DOHH2 (cell line): ENCODE results near the gene TDRD10.

Source experiments
- H3F3A ChIP-seq: fragments of 200-600 bp; sonication (generic), shearing (Covaris generic); 2 replicates; pipeline ENCODE4 v1.6.0; 2016; ENCODE audit warnings: antibody characterized with exemption, mild to moderate bottlenecking; ENCODE audit not compliant: control insufficient read depth, insufficient read depth
- H3K27ac ChIP-seq: fragments of 200-600 bp; sonication (generic); 2 replicates; pipeline ENCODE4 v1.5.1; 2014; ENCODE audit warnings: low read depth, mild to moderate bottlenecking, low read length, moderate library complexity
- H3K27me3 ChIP-seq: fragments of 200-600 bp; sonication (generic); 2 replicates; pipeline ENCODE4 v1.6.1; 2014; ENCODE audit warnings: mild to moderate bottlenecking, low read length, mixed read lengths; ENCODE audit not compliant: control insufficient read depth
- H3K36me3 ChIP-seq: fragments of 200-600 bp; sonication (generic); 2 replicates; pipeline ENCODE4 v1.6.1; 2014; ENCODE audit warnings: mild to moderate bottlenecking, low read length, moderate library complexity, mixed read lengths; ENCODE audit not compliant: control insufficient read depth
- H3K4me1 ChIP-seq: fragments of 200-600 bp; sonication (generic); 2 replicates; pipeline ENCODE4 v1.6.1; 2014; ENCODE audit warnings: mild to moderate bottlenecking, low read length, mixed read lengths; ENCODE audit not compliant: control insufficient read depth
- H3K4me2 ChIP-seq: fragments of 200-600 bp; sonication (generic); 2 replicates; pipeline ENCODE4 v1.6.0; 2014; ENCODE audit warnings: mild to moderate bottlenecking, low read length, moderate library complexity
- H3K4me3 ChIP-seq: fragments of 200-600 bp; sonication (generic); 2 replicates; pipeline ENCODE4 v1.5.1; 2014; ENCODE audit warnings: mild to moderate bottlenecking, low read length, mixed read lengths
- H3K79me2 ChIP-seq: fragments of 200-600 bp; sonication (generic); 2 replicates; pipeline ENCODE4 v1.6.1; 2014; ENCODE audit warnings: mild to moderate bottlenecking, low read length, mixed read lengths; ENCODE audit not compliant: control insufficient read depth
- H3K9me2 ChIP-seq: fragments of 200-600 bp; sonication (generic); replicated peaks from 2 replicates; pipeline ENCODE4 v1.6.1; 2014; ENCODE audit warnings: mild to moderate bottlenecking, low read length, mixed read lengths; ENCODE audit not compliant: control insufficient read depth
- H3K9me3 ChIP-seq: fragments of 200-600 bp; sonication (generic); 2 replicates; pipeline ENCODE4 v1.6.1; 2014; ENCODE audit warnings: antibody characterized with exemption, low read length, mixed read lengths; ENCODE audit not compliant: control insufficient read depth, insufficient read depth
- H4K20me1 ChIP-seq: fragments of 200-600 bp; sonication (generic); 2 replicates; pipeline ENCODE4 v1.6.0; 2014; ENCODE audit warnings: low read depth, mild to moderate bottlenecking, antibody characterized with exemption, low read length, moderate library complexity; ENCODE audit not compliant: control insufficient read depth, insufficient read depth
- CTCF ChIP-seq: fragments of 200-600 bp; sonication (generic); IDR thresholded peaks from one replicate; pipeline ENCODE4 v1.5.1; 2014; ENCODE audit warnings: antibody characterized with exemption, mild to moderate bottlenecking, low read depth, low read length; ENCODE audit not compliant: poor library complexity, severe bottlenecking
- EZH2phosphoT487 ChIP-seq: fragments of 200-600 bp; sonication (generic); IDR thresholded peaks from 2 replicates; pipeline ENCODE4 v1.6.1; 2017; ENCODE audit warnings: borderline replicate concordance, mild to moderate bottlenecking, antibody characterized with exemption, low read length, moderate library complexity, mixed read lengths

TDRD10 gene

GRCh38 chr1:154536570-154536969, 34.6 kb downstream of the TDRD10 start:
- no peak for TF ChIP-seq EZH2phosphoT487
- TF ChIP-seq CTCF: no peak
- no peaks in the 10 kb centered on the region for H3F3A ChIP-seq

GRCh38 chr1:154539486-154540483, 37.8 kb downstream of the TDRD10 start:
- Histone ChIP-seq H3K27me3 (peaks cover 18% of the 10 kb centered on the region; the same call in 1 of the 2 replicates), H3K27ac (no peak overlapping the region)

More at GRCh38 chr1:154536570-154536969, 34.6 kb downstream of the TDRD10 start:
- Histone ChIP-seq H3K9me2 (no peaks in the 10 kb centered on the region), H3K4me2 (no peak overlapping the region), H3K79me2 (no peaks in the 10 kb centered on the region), H3K4me3 (no peak overlapping the region), H3K27ac (no peak overlapping the region), H3K27me3 (peaks cover 11% of the 10 kb centered on the region; the same call in 1 of the 2 replicates), H3K4me1 (no peaks in the 10 kb centered on the region), H4K20me1 (no peaks in the 10 kb centered on the region), H3K36me3 (no peaks in the 10 kb centered on the region), H3K9me3 (no peaks in the 10 kb centered on the region)

GRCh38 chr1:154541231-154541630, 39.2 kb downstream of the TDRD10 start:
- no peaks in the 10 kb centered on the region for H3K4me1 ChIP-seq
- no peaks in the 10 kb centered on the region for H4K20me1 ChIP-seq
- H3F3A ChIP-seq: no peaks in the 10 kb centered on the region
- no peaks in the 10 kb centered on the region for H3K79me2 ChIP-seq
- no peaks in the 10 kb centered on the region for H3K9me2 ChIP-seq
- peaks cover 15% of the 10 kb centered on the region; the same call in 1 of the 2 replicates for H3K27me3 ChIP-seq
- H3K9me3 ChIP-seq: no peaks in the 10 kb centered on the region
- no peak for TF ChIP-seq CTCF
- TF ChIP-seq EZH2phosphoT487: no peak
- no peak overlapping the region for H3K4me2 ChIP-seq
- no peak overlapping the region for H3K4me3 ChIP-seq
- no peak overlapping the region for H3K27ac ChIP-seq
- no peaks in the 10 kb centered on the region for H3K36me3 ChIP-seq

More at GRCh38 chr1:154539486-154540483, 37.8 kb downstream of the TDRD10 start:
- Histone ChIP-seq H3K36me3 (no peaks in the 10 kb centered on the region), H3K4me3 (no peak overlapping the region), H3K4me2 (no peak overlapping the region), H3K79me2 (no peaks in the 10 kb centered on the region), H3K4me1 (no peaks in the 10 kb centered on the region), H3K9me2 (no peaks in the 10 kb centered on the region), H4K20me1 (no peaks in the 10 kb centered on the region), H3K9me3 (no peaks in the 10 kb centered on the region), H3F3A (no peaks in the 10 kb centered on the region)
- TF ChIP-seq CTCF (no peak), EZH2phosphoT487 (no peak)
